ENCODE measurements around the gene ORC1.

ORC1 gene

GRCh38 chr1:52404116-52404974 lies at the start of gene ORC1, which contains the start of gene PRPF38A:
Gene ORC1 (minus strand): TSS chr1:52404423. CDS start chr1:52402223, 2,200 bp downstream.
Gene PRPF38A (plus strand): TSS chr1:52404602. CDS start chr1:52404750, 148 bp downstream.
- peak; percentile 89 for DNase-seq (ENCODE audit: low read depth, low spot score)

GRCh38 chr1:52444463-52444862 lies 40.2 kb upstream of the ORC1 start:
- DNase-seq (ENCODE audit: low read depth, low spot score) = no peak

- DNase-seq (ENCODE audit: low read depth, low spot score) = no peak
Observed at GRCh38 chr1:52439976-52440375, 35.8 kb upstream of the ORC1 start.

GRCh38 chr1:52436817-52437216 lies 32.6 kb upstream of the ORC1 start:
- DNase-seq (ENCODE audit: low read depth, low spot score) = no peak

- no peak for DNase-seq (ENCODE audit: low read depth, low spot score)
Observed at GRCh38 chr1:52435650-52436049, 31.4 kb upstream of the ORC1 start.

GRCh38 chr1:52435211-52435610 lies 31.0 kb upstream of the ORC1 start:
- DNase-seq (ENCODE audit: low read depth, low spot score) = no peak

GRCh38 chr1:52432807-52433206 lies 28.6 kb upstream of the ORC1 start:
- no peak for DNase-seq (ENCODE audit: low read depth, low spot score)

- DNase-seq (ENCODE audit: low read depth, low spot score) = no peak
Observed at GRCh38 chr1:52427152-52427551, 22.9 kb upstream of the ORC1 start.

- DNase-seq (ENCODE audit: low read depth, low spot score) = no peak
Observed at GRCh38 chr1:52426371-52426770, 22.1 kb upstream of the ORC1 start.

GRCh38 chr1:52424813-52425212 lies 20.6 kb upstream of the ORC1 start:
- DNase-seq (ENCODE audit: low read depth, low spot score) = no peak

- DNase-seq (ENCODE audit: low read depth, low spot score) = no peak
Observed at GRCh38 chr1:52424231-52424636, 20.0 kb upstream of the ORC1 start.

GRCh38 chr1:52423771-52424170 lies 19.5 kb upstream of the ORC1 start:
- no peak for DNase-seq (ENCODE audit: low read depth, low spot score)

GRCh38 chr1:52423055-52423454 lies 18.8 kb upstream of the ORC1 start:
- DNase-seq (ENCODE audit: low read depth, low spot score) = no peak

GRCh38 chr1:52420713-52421112 lies 16.5 kb upstream of the ORC1 start:
- DNase-seq (ENCODE audit: low read depth, low spot score) = no peak

GRCh38 chr1:52416811-52417210 lies 12.6 kb upstream of the ORC1 start:
- no peak for DNase-seq (ENCODE audit: low read depth, low spot score)

- DNase-seq (ENCODE audit: low read depth, low spot score) = no peak
Observed at GRCh38 chr1:52414942-52415341, 10.7 kb upstream of the ORC1 start.

GRCh38 chr1:52413410-52413989 lies 9.3 kb upstream of the ORC1 start:
- DNase-seq (ENCODE audit: low read depth, low spot score) = no peak

- no peak for DNase-seq (ENCODE audit: low read depth, low spot score)
Observed at GRCh38 chr1:52404975-52405338, 734 bp upstream of the ORC1 start.

GRCh38 chr1:52403566-52404115 lies 582 bp downstream of the ORC1 start:
- peak; percentile 25 for DNase-seq (ENCODE audit: low read depth, low spot score)

- no peak for DNase-seq (ENCODE audit: low read depth, low spot score)
Observed at GRCh38 chr1:52402860-52403240, 1.4 kb downstream of the ORC1 start.

- DNase-seq (ENCODE audit: low read depth, low spot score) = no peak
Observed at GRCh38 chr1:52400131-52400530, 4.1 kb downstream of the ORC1 start.

GRCh38 chr1:52399629-52400028 lies 4.6 kb downstream of the ORC1 start:
- no peak for DNase-seq (ENCODE audit: low read depth, low spot score)

GRCh38 chr1:52393174-52393573 lies 11.0 kb downstream of the ORC1 start:
- DNase-seq (ENCODE audit: low read depth, low spot score) = no peak
